Gastroesophageal sphincter (tissue), 4 donors: ENCODE data around the gene U2AF2. TPM values are rescaled to one million over a fixed set of nuclear protein-coding genes. Genes with fewer than 3 reads are reported as not detected.
A peak's percentile ranks its signal among the peaks of the same experiment; 100 is the strongest.

ENCODE experiments used
- ATAC-seq: fragments of 150-250 bp; one replicate; pipeline ENCODE4 v1.9.1; 2016; ENCODE audit warnings: mild to moderate bottlenecking, moderate library complexity
- H3K27ac ChIP-seq, 4 donors: fragments of 200-600 bp; sonication (generic) in 3 of 4; 1 replicate in 3 of 4; 2 replicates in 1 of 4; pipeline ENCODE4 v1.5.1; 2016 to 2019
- H3K27me3 ChIP-seq: fragments of 200-600 bp; sonication (generic); one replicate; pipeline ENCODE4 v1.5.1; 2019
- H3K36me3 ChIP-seq, 2 donors: fragments of 200-600 bp; sonication (generic); one replicate each; pipeline ENCODE4 v1.5.1; 2019; ENCODE audit warnings: control low read depth in 1 of 2
- H3K4me1 ChIP-seq, 3 donors: fragments of 200-600 bp; sonication (generic); 1 replicate in 2 of 3; 2 replicates in 1 of 3; pipeline ENCODE4 v1.5.1; 2016 to 2019; ENCODE audit warnings: control low read depth in 2 of 3
- H3K4me3 ChIP-seq, 2 donors: fragments of 200-600 bp; sonication (generic); one replicate each; pipeline ENCODE4 v1.5.1; 2019; ENCODE audit warnings: mild to moderate bottlenecking in 1 of 2, moderate library complexity in 1 of 2
- H3K9me3 ChIP-seq, 3 donors: fragments of 200-600 bp; sonication (generic); one replicate each; pipeline ENCODE4 v1.5.1; 2017 to 2019; ENCODE audit warnings: control low read depth in 2 of 3
- EP300 ChIP-seq: sonication (generic); formaldehyde crosslinking; IDR thresholded peaks from one replicate; pipeline ENCODE4 v1.6.1; 2017; ENCODE audit warnings: antibody characterized with exemption, mild to moderate bottlenecking
- POLR2A ChIP-seq, 2 donors: fragments of 450-650 bp; IDR thresholded peaks; one replicate each; pipeline ENCODE4 v1.6.1; 2017; ENCODE audit warnings: antibody characterized with exemption in 2 of 2, mild to moderate bottlenecking in 2 of 2, moderate library complexity in 1 of 2
- POLR2AphosphoS5 ChIP-seq: sonication (generic); formaldehyde crosslinking; IDR thresholded peaks from one replicate; pipeline ENCODE4 v1.6.1; 2017; ENCODE audit warnings: antibody characterized with exemption
- WGBS, 2 donors: methylation state at CpG; one replicate each; pipeline ENCODE4 v1.1.5; 2018; ENCODE audit warnings: low coverage in 1 of 2; 5-methylcytosine and 5-hydroxymethylcytosine counted together
- total RNA-seq, 4 donors: library from RNA; depleted of rRNA; stranded (reverse); fragments of >200 nt; gene quantifications; one replicate each; pipeline ENCODE4 v1.1.0, GENCODE V29; 2016
- TF ChIP-seq, protein P1 (sequence below), 4 experiments: fragments of 200-600 bp in 2 of 4; fragments of 450-650 bp in 2 of 4; sonication (generic) in 1 of 4; IDR thresholded peaks; one replicate each; pipeline ENCODE4 v1.5.1; 2017 to 2019; ENCODE audit warnings: antibody characterized with exemption in 4 of 4, mild to moderate bottlenecking in 2 of 4, moderate library complexity in 2 of 4

U2AF2 gene
- total RNA-seq, 4 donors from 2014 or later = 68.9 to 97.9 (median 91.4) TPM

GRCh38 chr19:55623561-55623960, 31.3 kb upstream of the U2AF2 start:
- H3K9me3 ChIP-seq = no peaks in the 10 kb centered on the region
- H3K27me3 ChIP-seq = no peaks in the 10 kb centered on the region
- peak overlapping the region in 1 of 2 donors; percentile 69 for H3K4me3 ChIP-seq
- H3K4me1 ChIP-seq = peaks cover 0 to 33% (median 0%) of the 10 kb centered on the region in 3 donors
- ATAC-seq = no peak
- peak overlapping the region in 3 of 4 donors; percentile 95 to 100 (median 95) for H3K27ac ChIP-seq
- H3K36me3 ChIP-seq = peaks cover 0 to 24% of the 10 kb centered on the region in 2 donors
- WGBS, 2 donors = 46 to 57% methylated on average over 5 to 7 of the region's 7 CpGs
- TF ChIP-seq POLR2A (IDR thresholded peaks at IDR 0.05) (no peak), POLR2AphosphoS5 (no peak), EP300 (no peak)
- TF ChIP-seq, protein P1, sequence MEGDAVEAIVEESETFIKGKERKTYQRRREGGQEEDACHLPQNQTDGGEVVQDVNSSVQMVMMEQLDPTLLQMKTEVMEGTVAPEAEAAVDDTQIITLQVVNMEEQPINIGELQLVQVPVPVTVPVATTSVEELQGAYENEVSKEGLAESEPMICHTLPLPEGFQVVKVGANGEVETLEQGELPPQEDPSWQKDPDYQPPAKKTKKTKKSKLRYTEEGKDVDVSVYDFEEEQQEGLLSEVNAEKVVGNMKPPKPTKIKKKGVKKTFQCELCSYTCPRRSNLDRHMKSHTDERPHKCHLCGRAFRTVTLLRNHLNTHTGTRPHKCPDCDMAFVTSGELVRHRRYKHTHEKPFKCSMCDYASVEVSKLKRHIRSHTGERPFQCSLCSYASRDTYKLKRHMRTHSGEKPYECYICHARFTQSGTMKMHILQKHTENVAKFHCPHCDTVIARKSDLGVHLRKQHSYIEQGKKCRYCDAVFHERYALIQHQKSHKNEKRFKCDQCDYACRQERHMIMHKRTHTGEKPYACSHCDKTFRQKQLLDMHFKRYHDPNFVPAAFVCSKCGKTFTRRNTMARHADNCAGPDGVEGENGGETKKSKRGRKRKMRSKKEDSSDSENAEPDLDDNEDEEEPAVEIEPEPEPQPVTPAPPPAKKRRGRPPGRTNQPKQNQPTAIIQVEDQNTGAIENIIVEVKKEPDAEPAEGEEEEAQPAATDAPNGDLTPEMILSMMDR (IDR thresholded peaks at IDR 0.05) = no peak

- TF ChIP-seq, protein P1 (IDR thresholded peaks at IDR 0.05) = peak in 1 of 4 experiments; percentile 9
- TF ChIP-seq POLR2A (IDR thresholded peaks at IDR 0.05) = peak; percentile 33 to 37
- peak; percentile 46 for TF ChIP-seq POLR2AphosphoS5
- no peak for TF ChIP-seq EP300
- Histone ChIP-seq H3K4me3 (peak within 1 kb of the TSS; percentile 49 to 69), H3K9me3 (no peaks in the 10 kb centered on the region), H3K4me1 (peaks cover 0 to 25% (median 0%) of the 10 kb centered on the region in 3 donors), H3K27ac (peak within 1 kb of the TSS; percentile 76 to 100 (median 95)), H3K36me3 (peaks cover 0 to 24% of the 10 kb centered on the region in 2 donors), H3K27me3 (no peaks in the 10 kb centered on the region)
- peak; percentile 91 for ATAC-seq
- 0% methylated on average over 3 to 10 of the region's 56 CpGs for WGBS, 2 donors
These were observed 30.5 kb upstream of the U2AF2 start, which contains the start of gene ZNF784 for GRCh38 chr19:55624109-55625003. ZNF784 (minus strand) TSS chr19:55624566; CDS start chr19:55624561, 5 bp downstream.

GRCh38 chr19:55625004-55625326, 29.9 kb upstream of the U2AF2 start:
- WGBS, 2 donors = 35 to 58% methylated on average over 6 to 11 of the region's 11 CpGs
- peak overlapping the region; percentile 49 to 69 for H3K4me3 ChIP-seq
- H3K9me3 ChIP-seq = no peaks in the 10 kb centered on the region
- peak overlapping the region in 3 of 4 donors; percentile 95 to 100 (median 95) for H3K27ac ChIP-seq
- ATAC-seq = no peak
- H3K27me3 ChIP-seq = no peaks in the 10 kb centered on the region
- H3K36me3 ChIP-seq = peaks cover 0 to 24% of the 10 kb centered on the region in 2 donors
- TF ChIP-seq, protein P1 (IDR thresholded peaks at IDR 0.05) = no peak
- TF ChIP-seq EP300 (no peak), POLR2AphosphoS5 (no peak), POLR2A (IDR thresholded peaks at IDR 0.05) (no peak)
- peaks cover 0 to 20% (median 0%) of the 10 kb centered on the region in 3 donors for H3K4me1 ChIP-seq

DNA sequence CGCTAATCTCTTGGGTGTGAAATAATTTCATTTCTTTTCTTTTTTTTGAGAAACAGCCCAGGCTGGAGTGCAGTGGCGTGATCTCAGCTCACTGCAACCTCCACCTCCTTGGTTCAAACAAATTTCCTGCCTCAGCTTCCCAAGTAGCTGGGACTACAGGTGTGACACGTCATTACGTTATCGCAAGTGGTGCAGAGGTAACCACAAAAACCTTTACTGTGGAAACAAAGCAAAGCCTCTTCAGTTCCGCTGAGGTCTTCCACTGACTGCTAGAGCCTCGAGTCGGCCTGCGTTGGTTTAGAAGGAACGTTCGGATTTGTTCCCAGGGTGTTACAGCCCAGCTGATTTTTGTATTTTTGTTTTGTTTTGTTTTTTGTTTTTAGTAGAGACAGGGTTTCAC, 28.5 kb upstream of the U2AF2 start:
- H3K27ac ChIP-seq = no peak overlapping the region
- peaks cover 0 to 14% of the 10 kb centered on the region in 2 donors for H3K36me3 ChIP-seq
- TF ChIP-seq EP300 (no peak), POLR2AphosphoS5 (no peak), POLR2A (IDR thresholded peaks at IDR 0.05) (no peak)
- TF ChIP-seq, protein P1 (IDR thresholded peaks at IDR 0.05) = no peak
- H3K9me3 ChIP-seq = no peaks in the 10 kb centered on the region
- WGBS, 2 donors = 81 to 89% methylated on average over 7 to 11 of the region's 11 CpGs
- H3K27me3 ChIP-seq = no peaks in the 10 kb centered on the region
- H3K4me3 ChIP-seq = no peak overlapping the region
- no peak for ATAC-seq
- peaks cover 0 to 20% (median 0%) of the 10 kb centered on the region in 3 donors for H3K4me1 ChIP-seq
